Gastroesophageal sphincter (tissue), 4 donors: ENCODE data around the gene CSNK1G1. TPM values are rescaled to one million over a fixed set of nuclear protein-coding genes. Genes with fewer than 3 reads are reported as not detected.

ENCODE experiments used
- ATAC-seq: fragments of 150-250 bp; one replicate; pipeline ENCODE4 v1.9.1; 2016; ENCODE audit warnings: mild to moderate bottlenecking, moderate library complexity
- H3K27ac ChIP-seq, 4 donors: fragments of 200-600 bp; sonication (generic) in 3 of 4; 1 replicate in 3 of 4; 2 replicates in 1 of 4; pipeline ENCODE4 v1.5.1; 2016 to 2019
- H3K27me3 ChIP-seq: fragments of 200-600 bp; sonication (generic); one replicate; pipeline ENCODE4 v1.5.1; 2019
- H3K36me3 ChIP-seq, 2 donors: fragments of 200-600 bp; sonication (generic); one replicate each; pipeline ENCODE4 v1.5.1; 2019; ENCODE audit warnings: control low read depth in 1 of 2
- H3K4me1 ChIP-seq, 3 donors: fragments of 200-600 bp; sonication (generic); 1 replicate in 2 of 3; 2 replicates in 1 of 3; pipeline ENCODE4 v1.5.1; 2016 to 2019; ENCODE audit warnings: control low read depth in 2 of 3
- H3K4me3 ChIP-seq, 2 donors: fragments of 200-600 bp; sonication (generic); one replicate each; pipeline ENCODE4 v1.5.1; 2019; ENCODE audit warnings: mild to moderate bottlenecking in 1 of 2, moderate library complexity in 1 of 2
- H3K9me3 ChIP-seq, 3 donors: fragments of 200-600 bp; sonication (generic); one replicate each; pipeline ENCODE4 v1.5.1; 2017 to 2019; ENCODE audit warnings: control low read depth in 2 of 3
- EP300 ChIP-seq: sonication (generic); formaldehyde crosslinking; IDR thresholded peaks from one replicate; pipeline ENCODE4 v1.6.1; 2017; ENCODE audit warnings: antibody characterized with exemption, mild to moderate bottlenecking
- POLR2A ChIP-seq, 2 donors: fragments of 450-650 bp; IDR thresholded peaks; one replicate each; pipeline ENCODE4 v1.6.1; 2017; ENCODE audit warnings: antibody characterized with exemption in 2 of 2, mild to moderate bottlenecking in 2 of 2, moderate library complexity in 1 of 2
- POLR2AphosphoS5 ChIP-seq: sonication (generic); formaldehyde crosslinking; IDR thresholded peaks from one replicate; pipeline ENCODE4 v1.6.1; 2017; ENCODE audit warnings: antibody characterized with exemption
- WGBS, 2 donors: methylation state at CpG; one replicate each; pipeline ENCODE4 v1.1.5; 2018; ENCODE audit warnings: low coverage in 1 of 2; 5-methylcytosine and 5-hydroxymethylcytosine counted together
- total RNA-seq, 4 donors: library from RNA; depleted of rRNA; stranded (reverse); fragments of >200 nt; gene quantifications; one replicate each; pipeline ENCODE4 v1.1.0, GENCODE V29; 2016
- TF ChIP-seq, protein P1 (sequence below), 4 experiments: fragments of 200-600 bp in 2 of 4; fragments of 450-650 bp in 2 of 4; sonication (generic) in 1 of 4; IDR thresholded peaks; one replicate each; pipeline ENCODE4 v1.5.1; 2017 to 2019; ENCODE audit warnings: antibody characterized with exemption in 4 of 4, mild to moderate bottlenecking in 2 of 4, moderate library complexity in 2 of 4

Gene CSNK1G1
- total RNA-seq, 4 donors from 2014 or later, result 9.2 to 67.0 (median 11.9) TPM

DNA sequence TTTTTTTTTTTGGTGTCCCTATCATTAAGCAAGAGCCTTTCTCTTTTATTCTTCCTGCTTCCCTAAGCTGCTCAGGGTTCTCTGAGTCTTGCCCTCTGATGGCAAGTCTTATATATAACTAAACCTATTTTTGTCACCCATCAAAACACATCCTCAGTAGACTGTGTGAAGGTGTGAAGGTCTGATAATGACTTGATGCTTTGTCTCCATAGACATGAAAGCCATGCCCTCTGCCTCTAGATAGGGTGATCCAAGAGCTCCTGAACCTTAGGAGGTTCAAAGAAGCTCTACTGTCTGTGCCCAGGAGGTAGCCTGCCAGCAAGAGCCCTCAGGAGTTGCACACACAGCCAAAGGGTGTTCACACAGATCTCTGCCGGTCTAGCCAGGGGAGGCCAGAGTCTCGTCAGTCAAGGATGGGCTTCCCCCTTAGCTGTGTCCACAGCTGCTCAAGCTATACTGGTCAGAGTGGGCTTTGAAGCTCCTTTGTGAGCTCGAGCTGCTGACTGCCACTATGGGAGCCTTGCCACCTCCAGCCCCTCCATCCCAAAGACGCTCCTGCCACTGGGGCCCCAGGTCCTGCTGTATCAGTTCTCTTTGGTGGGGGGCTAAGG, 217.5 kb downstream of the CSNK1G1 start:
- ATAC-seq, result no peak
- H3K36me3 ChIP-seq, result peaks cover 0 to 89% of the 10 kb centered on the region in 2 donors

DNA sequence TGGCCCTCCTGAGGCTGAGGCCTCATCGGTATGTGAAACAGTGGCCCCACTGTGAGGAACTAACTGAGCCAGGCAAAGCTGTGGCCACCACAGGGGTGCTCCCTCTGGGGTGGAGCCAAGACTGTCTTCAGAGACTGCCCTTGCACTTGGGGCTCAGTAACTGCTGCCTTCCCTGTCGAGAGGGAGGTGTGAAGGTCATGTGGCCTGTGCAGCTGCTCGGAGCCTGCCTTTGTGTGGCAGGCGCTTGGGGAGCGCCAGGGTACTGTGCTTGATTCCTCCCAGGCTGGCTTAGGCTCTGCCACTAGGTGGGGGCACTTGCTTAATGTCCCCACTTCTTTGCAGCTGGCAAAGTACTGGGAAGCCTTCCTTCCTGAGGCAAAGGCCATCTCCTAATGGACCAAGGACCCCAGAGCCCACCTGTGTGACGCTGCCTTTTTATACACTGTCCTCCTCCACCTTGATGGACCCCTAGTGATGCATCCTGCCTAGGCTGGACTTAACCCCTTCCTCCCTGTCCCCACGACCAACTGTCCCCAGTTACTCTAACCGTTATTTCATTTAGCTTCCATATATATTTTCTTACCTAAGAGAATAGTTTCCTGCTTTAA, 218.6 kb downstream of the CSNK1G1 start:
- no peaks in the 10 kb centered on the region for H3K27me3 ChIP-seq
- ATAC-seq, result no peak
- H3K4me3 ChIP-seq, result no peak overlapping the region
- TF ChIP-seq POLR2AphosphoS5 (no peak), EP300 (no peak)
- TF ChIP-seq, protein P1, sequence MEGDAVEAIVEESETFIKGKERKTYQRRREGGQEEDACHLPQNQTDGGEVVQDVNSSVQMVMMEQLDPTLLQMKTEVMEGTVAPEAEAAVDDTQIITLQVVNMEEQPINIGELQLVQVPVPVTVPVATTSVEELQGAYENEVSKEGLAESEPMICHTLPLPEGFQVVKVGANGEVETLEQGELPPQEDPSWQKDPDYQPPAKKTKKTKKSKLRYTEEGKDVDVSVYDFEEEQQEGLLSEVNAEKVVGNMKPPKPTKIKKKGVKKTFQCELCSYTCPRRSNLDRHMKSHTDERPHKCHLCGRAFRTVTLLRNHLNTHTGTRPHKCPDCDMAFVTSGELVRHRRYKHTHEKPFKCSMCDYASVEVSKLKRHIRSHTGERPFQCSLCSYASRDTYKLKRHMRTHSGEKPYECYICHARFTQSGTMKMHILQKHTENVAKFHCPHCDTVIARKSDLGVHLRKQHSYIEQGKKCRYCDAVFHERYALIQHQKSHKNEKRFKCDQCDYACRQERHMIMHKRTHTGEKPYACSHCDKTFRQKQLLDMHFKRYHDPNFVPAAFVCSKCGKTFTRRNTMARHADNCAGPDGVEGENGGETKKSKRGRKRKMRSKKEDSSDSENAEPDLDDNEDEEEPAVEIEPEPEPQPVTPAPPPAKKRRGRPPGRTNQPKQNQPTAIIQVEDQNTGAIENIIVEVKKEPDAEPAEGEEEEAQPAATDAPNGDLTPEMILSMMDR (IDR thresholded peaks at IDR 0.05), result no peak
- 72% methylated on average over 4 of the region's 8 CpGs; no CpG with 5 or more reads in 1 of the 2 donors for whole genome bisulfite sequencing, 2 donors
- no peaks in the 10 kb centered on the region for H3K9me3 ChIP-seq
- H3K36me3 ChIP-seq, result peaks cover 0 to 89% of the 10 kb centered on the region in 2 donors
- H3K27ac ChIP-seq, result no peak overlapping the region
- H3K4me1 ChIP-seq, result no peaks in the 10 kb centered on the region

More for the DNA sequence above, 217.5 kb downstream of the CSNK1G1 start:
- WGBS, 2 donors, result no CpG with 5 or more reads among the region's 4 CpGs
- Histone ChIP-seq H3K4me3 (no peak overlapping the region), H3K4me1 (no peaks in the 10 kb centered on the region), H3K27me3 (no peaks in the 10 kb centered on the region), H3K27ac (no peak overlapping the region), H3K9me3 (no peaks in the 10 kb centered on the region)
- TF ChIP-seq EP300 (no peak), POLR2AphosphoS5 (no peak), POLR2A (IDR thresholded peaks at IDR 0.05) (no peak)
- TF ChIP-seq, protein P1 (IDR thresholded peaks at IDR 0.05), result no peak

GRCh38 chr15:64136347-64136746, 219.6 kb downstream of the CSNK1G1 start:
- no peaks in the 10 kb centered on the region for H3K4me1 ChIP-seq
- 84 to 93% methylated on average over 4 to 7 of the region's 7 CpGs for WGBS, 2 donors

DNA sequence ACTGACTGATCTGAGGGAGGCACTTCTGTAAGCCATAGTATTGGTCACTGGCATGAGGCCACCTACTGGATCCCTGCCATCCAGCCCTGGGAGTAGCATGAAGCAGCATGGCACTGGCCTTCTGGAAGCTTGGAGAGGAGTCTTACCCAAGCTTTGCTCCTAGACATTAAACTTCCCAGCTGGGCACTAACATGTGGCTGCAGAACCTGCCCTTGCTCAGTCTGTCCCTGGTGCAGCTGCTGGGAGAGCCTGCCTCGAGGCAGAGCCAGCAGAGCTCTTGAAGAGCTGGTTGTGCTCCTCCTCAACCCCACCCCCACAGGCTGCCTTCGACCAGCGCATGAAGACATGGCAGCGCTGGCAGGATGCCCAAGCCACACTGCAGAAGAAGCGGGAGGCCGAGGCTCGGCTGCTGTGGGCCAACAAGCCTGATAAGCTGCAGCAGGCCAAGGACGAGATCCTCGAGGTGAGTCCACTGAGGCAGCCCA, 221.6 kb downstream of the CSNK1G1 start:
- Histone ChIP-seq H3K27ac (no peak overlapping the region), H3K9me3 (no peaks in the 10 kb centered on the region), H3K4me1 (no peaks in the 10 kb centered on the region), H3K4me3 (no peak overlapping the region), H3K36me3 (peaks cover 0 to 96% of the 10 kb centered on the region in 2 donors), H3K27me3 (no peaks in the 10 kb centered on the region)
- WGBS, 2 donors, result no CpG with 5 or more reads among the region's 9 CpGs
- TF ChIP-seq, protein P1 (IDR thresholded peaks at IDR 0.05), result no peak
- TF ChIP-seq POLR2A (IDR thresholded peaks at IDR 0.05), result no peak
- TF ChIP-seq POLR2AphosphoS5, result no peak
- TF ChIP-seq EP300, result no peak
- no peak for ATAC-seq

More at GRCh38 chr15:64136347-64136746, 219.6 kb downstream of the CSNK1G1 start:
- Histone ChIP-seq H3K27me3 (no peaks in the 10 kb centered on the region), H3K4me3 (no peak overlapping the region), H3K27ac (no peak overlapping the region), H3K9me3 (no peaks in the 10 kb centered on the region), H3K36me3 (peaks cover 0 to 89% of the 10 kb centered on the region in 2 donors)
- TF ChIP-seq POLR2AphosphoS5, result no peak
- TF ChIP-seq EP300, result no peak
- no peak for TF ChIP-seq POLR2A (IDR thresholded peaks at IDR 0.05)
- TF ChIP-seq, protein P1 (IDR thresholded peaks at IDR 0.05), result no peak
- ATAC-seq, result no peak
